OCI-LY3 (cell line): Measurements from ENCODE around the gene EHBP1.

Experiments
- CTCF ChIP-seq: fragments of 200-600, 300-600 bp; sonication (generic); IDR thresholded peaks from 2 replicates; pipeline ENCODE4 v1.5.1; 2014; ENCODE audit warnings: antibody characterized with exemption, low read length, low read depth
- EZH2phosphoT487 ChIP-seq: fragments of 200-600 bp; shearing (Covaris generic); IDR thresholded peaks from 2 replicates; pipeline ENCODE4 v1.6.1; 2018; ENCODE audit warnings: antibody characterized with exemption, mixed run types, low read depth

- no peak for TF ChIP-seq CTCF
- no peak for TF ChIP-seq EZH2phosphoT487
Observed at GRCh38 chr2:62741127-62741526, 35.6 kb downstream of the EHBP1 start.
